Chondrocyte (in vitro differentiated cells): Measurements from ENCODE around the gene DRC3. TPM values are rescaled to one million over a fixed set of nuclear protein-coding genes. Genes with fewer than 3 reads are reported as not detected.

Experiments
- DNase-seq: peaks from one replicate; pipeline ENCODE4 v3.0.0; 2021; ENCODE audit warnings: mixed read lengths, low spot score
- H3K27ac Mint-ChIP-seq: one replicate; pipeline ENCODE4 v1.8.0; 2021; ENCODE audit warnings: mild to moderate bottlenecking, moderate library complexity, mixed read lengths; ENCODE audit not compliant: unreplicated experiment
- H3K27me3 Mint-ChIP-seq: 2 replicates; pipeline ENCODE4 v1.8.0; 2021; ENCODE audit warnings: low read depth, mixed read lengths
- H3K36me3 Mint-ChIP-seq: 2 replicates; pipeline ENCODE4 v1.8.0; 2021; ENCODE audit warnings: low read depth, mixed read lengths
- H3K4me1 Mint-ChIP-seq: 2 replicates; pipeline ENCODE4 v1.8.0; 2021; ENCODE audit warnings: low read depth, mild to moderate bottlenecking, mixed read lengths
- H3K4me3 Mint-ChIP-seq: one replicate; pipeline ENCODE4 v1.8.0; 2021; ENCODE audit warnings: mild to moderate bottlenecking, moderate library complexity, mixed read lengths; ENCODE audit not compliant: unreplicated experiment
- H3K9me3 Mint-ChIP-seq: 2 replicates; pipeline ENCODE4 v1.8.0; 2021; ENCODE audit warnings: low read depth, mixed read lengths
- total RNA-seq: library from RNA; stranded (reverse); gene quantifications from 3 replicates; pipeline ENCODE4 v1.2.1, GENCODE V29; 2021
- TF ChIP-seq, protein P1 (sequence below): fragments of 200-600 bp; sonication (generic); IDR thresholded peaks from 2 replicates; pipeline ENCODE4 v1.5.0; 2021; ENCODE audit warnings: antibody characterized with exemption, mild to moderate bottlenecking, moderate library complexity

DRC3 gene
- total RNA-seq, 1 donor from 2014 or later: 1.2 TPM

- TF ChIP-seq, protein P1, sequence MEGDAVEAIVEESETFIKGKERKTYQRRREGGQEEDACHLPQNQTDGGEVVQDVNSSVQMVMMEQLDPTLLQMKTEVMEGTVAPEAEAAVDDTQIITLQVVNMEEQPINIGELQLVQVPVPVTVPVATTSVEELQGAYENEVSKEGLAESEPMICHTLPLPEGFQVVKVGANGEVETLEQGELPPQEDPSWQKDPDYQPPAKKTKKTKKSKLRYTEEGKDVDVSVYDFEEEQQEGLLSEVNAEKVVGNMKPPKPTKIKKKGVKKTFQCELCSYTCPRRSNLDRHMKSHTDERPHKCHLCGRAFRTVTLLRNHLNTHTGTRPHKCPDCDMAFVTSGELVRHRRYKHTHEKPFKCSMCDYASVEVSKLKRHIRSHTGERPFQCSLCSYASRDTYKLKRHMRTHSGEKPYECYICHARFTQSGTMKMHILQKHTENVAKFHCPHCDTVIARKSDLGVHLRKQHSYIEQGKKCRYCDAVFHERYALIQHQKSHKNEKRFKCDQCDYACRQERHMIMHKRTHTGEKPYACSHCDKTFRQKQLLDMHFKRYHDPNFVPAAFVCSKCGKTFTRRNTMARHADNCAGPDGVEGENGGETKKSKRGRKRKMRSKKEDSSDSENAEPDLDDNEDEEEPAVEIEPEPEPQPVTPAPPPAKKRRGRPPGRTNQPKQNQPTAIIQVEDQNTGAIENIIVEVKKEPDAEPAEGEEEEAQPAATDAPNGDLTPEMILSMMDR: no peak
- H3K27ac Mint-ChIP-seq: no peak overlapping the region
- peaks cover 6% of the 10 kb centered on the region for H3K36me3 Mint-ChIP-seq
- DNase-seq: no peak
- H3K27me3 Mint-ChIP-seq: no peaks in the 10 kb centered on the region
- H3K4me1 Mint-ChIP-seq: peaks cover 10% of the 10 kb centered on the region
- H3K4me3 Mint-ChIP-seq: no peak overlapping the region
- no peaks in the 10 kb centered on the region for H3K9me3 Mint-ChIP-seq
Measured at GRCh38 chr17:18005496-18005895, 32.8 kb downstream of the DRC3 start.

- TF ChIP-seq, protein P1: no peak
- no peaks in the 10 kb centered on the region for H3K9me3 Mint-ChIP-seq
- no peak overlapping the region for H3K27ac Mint-ChIP-seq
- no peak overlapping the region for H3K4me3 Mint-ChIP-seq
- no peak for DNase-seq
- peaks cover 10% of the 10 kb centered on the region for H3K4me1 Mint-ChIP-seq
- peaks cover 6% of the 10 kb centered on the region for H3K36me3 Mint-ChIP-seq
- H3K27me3 Mint-ChIP-seq: no peaks in the 10 kb centered on the region
Measured at GRCh38 chr17:18006495-18007239, 34.0 kb downstream of the DRC3 start.

DNA sequence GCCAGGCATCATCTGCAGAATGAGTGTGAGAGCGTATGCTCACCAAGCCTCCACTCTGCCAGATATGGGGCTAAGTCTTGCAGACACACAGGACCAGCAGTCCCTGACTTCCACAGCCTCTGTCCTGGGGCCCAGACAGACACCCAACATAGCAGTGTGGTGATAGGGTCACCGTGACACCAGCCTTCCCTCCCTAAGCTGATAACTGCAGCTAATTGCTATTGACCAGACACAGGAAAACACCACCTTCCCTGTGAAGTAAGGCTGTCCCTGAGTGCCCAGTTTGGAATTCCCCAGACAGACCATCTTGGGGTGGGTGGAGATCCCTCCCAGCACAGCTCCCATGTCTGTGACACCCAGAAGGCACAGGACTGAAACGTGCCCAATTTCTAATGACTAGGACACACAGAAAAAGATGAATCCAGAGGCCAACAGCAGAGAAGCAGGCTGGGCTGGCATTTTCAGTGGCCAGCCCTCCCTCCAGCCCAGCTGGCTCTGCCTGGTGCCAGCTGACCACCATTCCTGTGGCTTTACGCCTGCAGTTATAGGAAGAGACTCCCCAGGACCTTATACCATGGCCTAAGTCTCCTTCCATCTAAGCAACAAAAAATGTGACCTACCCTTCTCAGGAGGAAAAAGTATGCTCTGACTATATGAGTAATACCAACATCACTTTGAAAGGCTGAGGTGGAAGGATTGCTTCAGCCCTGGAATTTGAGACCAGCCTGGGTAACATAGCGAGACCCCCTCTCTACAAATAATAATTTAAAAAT, 36.0 kb downstream of the DRC3 start:
- TF ChIP-seq, protein P1: no peak
- H3K4me3 Mint-ChIP-seq: no peak overlapping the region
- H3K36me3 Mint-ChIP-seq: peaks cover 8% of the 10 kb centered on the region
- no peak for DNase-seq
- no peaks in the 10 kb centered on the region for H3K9me3 Mint-ChIP-seq
- peaks cover 10% of the 10 kb centered on the region for H3K4me1 Mint-ChIP-seq
- no peaks in the 10 kb centered on the region for H3K27me3 Mint-ChIP-seq
- H3K27ac Mint-ChIP-seq: peak overlapping the region; percentile 89

GRCh38 chr17:18009609-18010420, 37.2 kb downstream of the DRC3 start:
- peaks cover 8% of the 10 kb centered on the region for H3K36me3 Mint-ChIP-seq
- TF ChIP-seq, protein P1: no peak
- H3K4me1 Mint-ChIP-seq: peaks cover 10% of the 10 kb centered on the region
- H3K27me3 Mint-ChIP-seq: no peaks in the 10 kb centered on the region
- H3K27ac Mint-ChIP-seq: no peak overlapping the region
- H3K9me3 Mint-ChIP-seq: no peaks in the 10 kb centered on the region
- no peak overlapping the region for H3K4me3 Mint-ChIP-seq
- DNase-seq: no peak

DNA sequence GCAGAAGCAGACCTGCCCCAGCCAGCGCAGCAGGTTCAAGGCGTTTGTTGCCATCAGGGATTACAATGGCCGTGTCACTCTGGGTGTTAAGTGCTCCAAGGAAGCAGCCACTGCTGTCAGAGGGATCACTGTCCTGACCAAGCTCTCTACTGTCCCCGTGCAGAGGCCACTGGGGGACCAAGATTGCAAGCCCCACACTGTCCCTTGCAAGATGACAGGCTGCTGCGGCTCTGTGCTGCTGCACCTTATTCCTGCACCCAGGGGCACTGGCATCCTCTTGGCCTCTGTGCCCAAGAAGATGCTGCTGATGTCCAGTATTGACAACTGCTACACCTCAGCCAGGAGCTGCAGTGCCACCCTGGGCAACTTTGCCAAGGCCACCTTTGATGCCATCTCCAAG, 38.6 kb downstream of the DRC3 start:
- Mint-ChIP-seq H3K36me3 (peaks cover 14% of the 10 kb centered on the region), H3K27me3 (no peaks in the 10 kb centered on the region), H3K27ac (no peak overlapping the region), H3K4me3 (no peak overlapping the region), H3K9me3 (no peaks in the 10 kb centered on the region), H3K4me1 (peaks cover 10% of the 10 kb centered on the region)
- TF ChIP-seq, protein P1: no peak
- DNase-seq: peak; percentile 57
